UCSD-AML1 (cell line): ENCODE data around the gene FOCAD.
A peak's percentile ranks its signal among the peaks of the same experiment; 100 is the strongest.
"Not testable (repeated sequence)": the region's sequence is repeated elsewhere in the genome, so short reads cannot be mapped to it uniquely, and the experiment has no call there.

ENCODE experiments used
- DNase-seq: peaks from one replicate; lab custom pipeline; 2025; ENCODE audit not compliant: unreplicated experiment; lab: John Stamatoyannopoulos, UW

FOCAD gene

GRCh38 chr9:20950707-20951106 lies 266.6 kb downstream of the FOCAD start:
- DNase-seq = no peak

- no peak for DNase-seq
Measured at GRCh38 chr9:20962536-20963225, 278.6 kb downstream of the FOCAD start.

GRCh38 chr9:20972684-20973083 lies 288.6 kb downstream of the FOCAD start:
- no peak for DNase-seq

- not testable (repeated sequence) for DNase-seq
Measured at GRCh38 chr9:20973246-20973947, 289.3 kb downstream of the FOCAD start.

- not testable (repeated sequence) for DNase-seq
Measured at GRCh38 chr9:20974191-20974938, 290.3 kb downstream of the FOCAD start.

- DNase-seq = no peak
Measured at GRCh38 chr9:20978249-20978648, 294.2 kb downstream of the FOCAD start.

- no peak for DNase-seq
Measured at GRCh38 chr9:20980832-20981455, 296.9 kb downstream of the FOCAD start.

- no peak for DNase-seq
Measured at GRCh38 chr9:20981486-20981885, 297.4 kb downstream of the FOCAD start.

- no peak for DNase-seq
Measured at GRCh38 chr9:20984506-20984905, 300.4 kb downstream of the FOCAD start.

- no peak for DNase-seq
Measured at GRCh38 chr9:20985851-20986600, 302.0 kb downstream of the FOCAD start.

- no peak for DNase-seq
Measured at GRCh38 chr9:20987521-20987920, 303.5 kb downstream of the FOCAD start.

- no peak for DNase-seq
Measured at GRCh38 chr9:20988061-20988460, 304.0 kb downstream of the FOCAD start.

- DNase-seq = no peak
Measured at GRCh38 chr9:20988671-20989315, 304.7 kb downstream of the FOCAD start.

- no peak for DNase-seq
Measured at GRCh38 chr9:20989923-20990341, 305.9 kb downstream of the FOCAD start.

GRCh38 chr9:20990867-20991266 lies 306.8 kb downstream of the FOCAD start:
- DNase-seq = peak; percentile 24

GRCh38 chr9:20994486-20994885 lies 310.4 kb downstream of the FOCAD start:
- DNase-seq = no peak

GRCh38 chr9:20995616-20996015 lies 311.6 kb downstream of the FOCAD start:
- no peak for DNase-seq

- no peak for DNase-seq
Measured at GRCh38 chr9:20996809-20997208, 312.8 kb downstream of the FOCAD start.

- DNase-seq = no peak
Measured at GRCh38 chr9:20997503-20998076, 313.5 kb downstream of the FOCAD start.

- no peak for DNase-seq
Measured at GRCh38 chr9:21001581-21001980, 317.5 kb downstream of the FOCAD start.
